GM12878 (cell line): ENCODE measurements around the gene NR3C1. TPM values are rescaled to one million over a fixed set of nuclear protein-coding genes. Genes with fewer than 3 reads are reported as not detected.

ENCODE experiments used
- ATAC-seq: fragments of 200-7000 bp; cut with Tn5 transposase; 3 replicates; pipeline ENCODE4 v1.9.1; 2020; ENCODE audit warnings: mild to moderate bottlenecking, moderate library complexity
- BruUV-seq: library from RNA; stranded (reverse); fragments of 400-500 nt; replicated peaks from 2 replicates; lab custom pipeline; 2021; lab: Mats Ljungman, UMichigan
- CTCF ChIA-PET: fragments of 300-600 bp; sonication (Branson Sonifier 250); formaldehyde crosslinking; extraction: SDS; loops from one replicate; lab custom pipeline; 2021; ENCODE audit warnings: inconsistent platforms; lab: Yijun Ruan, JAX
- POLR2A ChIA-PET: fragments of 350-600 bp; formaldehyde crosslinking; extraction: SDS; loops from one replicate; lab custom pipeline; 2021; ENCODE audit warnings: inconsistent platforms; lab: Charles Lee
- RAD21 ChIA-PET: fragments of 300-600 bp; sonication (Branson Sonifier 250); formaldehyde crosslinking; loops from one replicate; lab custom pipeline; 2023; ENCODE audit warnings: antibody characterized with exemption; ENCODE audit not compliant: unreplicated experiment; lab: Charles Lee
- SMC1A ChIA-PET: fragments of 300-600 bp; sonication (Branson Sonifier 250); formaldehyde crosslinking; loops from one replicate; lab custom pipeline; 2023; ENCODE audit not compliant: unreplicated experiment, uncharacterized antibody; lab: Charles Lee
- DNase-seq: peaks from one replicate; pipeline ENCODE4 v3.0.0-alpha.2; 2011; ENCODE audit warnings: low read depth, low spot score
- FAIRE-seq: peaks from 3 replicates; lab custom pipeline; 2011; peaks lifted over from hg19 to GRCh38; lab: Jason Lieb, UNC
- H2AFZ ChIP-seq: 2 replicates; pipeline ENCODE4 v1.6.0; 2011; ENCODE audit warnings: low read depth, low read length, control low read depth; ENCODE audit not compliant: control insufficient read depth
- H3K27ac ChIP-seq: 2 replicates; pipeline ENCODE4 v1.5.1; 2011; ENCODE audit warnings: control low read depth; ENCODE audit not compliant: control insufficient read depth, insufficient read depth
- H3K27me3 ChIP-seq, 2 experiments: replicated peaks in 1 of 2; 2 replicates each; pipeline versions ENCODE4 v1.6.0 to v1.6.1; 2011; ENCODE audit warnings: low read length in 1 of 2; ENCODE audit not compliant: control insufficient read depth in 2 of 2, insufficient read depth in 2 of 2
- H3K36me3 ChIP-seq, 2 experiments: 2 replicates each; pipeline ENCODE4 v1.5.1; 2011; ENCODE audit warnings: low read length in 1 of 2; ENCODE audit not compliant: control insufficient read depth in 2 of 2, insufficient read depth in 2 of 2
- H3K4me1 ChIP-seq: 2 replicates; pipeline ENCODE4 v1.6.1; 2011; ENCODE audit warnings: mild to moderate bottlenecking, low read length, moderate library complexity, mixed read lengths; ENCODE audit not compliant: control insufficient read depth, insufficient read depth
- H3K4me2 ChIP-seq: 2 replicates; pipeline ENCODE4 v1.6.0; 2011; ENCODE audit warnings: control low read depth; ENCODE audit not compliant: control insufficient read depth, insufficient read depth
- H3K4me3 ChIP-seq: fragments of 200-600 bp; sonication (generic); 2 replicates; pipeline ENCODE4 v1.5.1; 2016
- H3K79me2 ChIP-seq: 2 replicates; pipeline ENCODE4 v1.6.0; 2011; ENCODE audit warnings: low read length; ENCODE audit not compliant: control insufficient read depth, insufficient read depth
- H3K9ac ChIP-seq: 2 replicates; pipeline ENCODE4 v1.8.0; 2011; ENCODE audit warnings: low read length, control low read depth, mixed read lengths; ENCODE audit not compliant: control insufficient read depth, insufficient read depth
- H3K9me3 ChIP-seq: replicated peaks from 3 replicates; pipeline ENCODE4 v1.5.1; 2011; ENCODE audit warnings: mild to moderate bottlenecking, low read length; ENCODE audit not compliant: control insufficient read depth, insufficient read depth
- H4K20me1 ChIP-seq: 2 replicates; pipeline ENCODE4 v1.6.0; 2011; ENCODE audit not compliant: control insufficient read depth, insufficient read depth
- CREB1 ChIP-seq: IDR thresholded peaks from 2 replicates; pipeline ENCODE4 v1.6.1; 2012; ENCODE audit warnings: low read depth, mild to moderate bottlenecking, inconsistent platforms
- EZH2 ChIP-seq: IDR thresholded peaks from 2 replicates; pipeline ENCODE4 v1.6.1; 2012; ENCODE audit warnings: low read depth, mild to moderate bottlenecking, control low read depth, inconsistent platforms, low read length, borderline replicate concordance; ENCODE audit not compliant: control insufficient read depth
- SUPT20H ChIP-seq: IDR thresholded peaks from 2 replicates; pipeline ENCODE4 v1.6.1; 2011; ENCODE audit warnings: low read depth, mild to moderate bottlenecking, low read length, moderate library complexity, borderline replicate concordance; ENCODE audit not compliant: control insufficient read depth
- ZNF207 ChIP-seq: fragments of 450-650 bp; IDR thresholded peaks from 2 replicates; pipeline ENCODE4 v1.6.1; 2014; ENCODE audit warnings: antibody characterized with exemption, mild to moderate bottlenecking, borderline replicate concordance
- ZNF274 ChIP-seq: IDR thresholded peaks from one replicate; pipeline ENCODE4 v1.8.0; 2011; ENCODE audit not compliant: insufficient read length, insufficient read depth
- WGBS: methylation state at CpG from one replicate; pipeline ENCODE4 v1.1.6; 2016; ENCODE audit warnings: low lambda C conversion rate; ENCODE audit not compliant: insufficient replicate concordance, insufficient coverage; ENCODE audit errors: missing lambda C conversion rate; 5-methylcytosine and 5-hydroxymethylcytosine counted together
- in situ Hi-C: fragments of 300-500 bp; cut with MboI; formaldehyde crosslinking; loops from 9 replicates; pipeline ENCODE4 v1.14.3; 2018; ENCODE audit warnings: mixed read lengths
- intact Hi-C: fragments of 100-400 bp; cut with micrococcal nuclease; formaldehyde crosslinking; loops from one replicate; pipeline ENCODE4 v1.14.2; 2022; ENCODE audit not compliant: unreplicated experiment
- polyA plus RNA-seq, 11 experiments: library from polyadenylated mRNA; depleted of rRNA in 4 of 11; unstranded in 6 of 11; stranded (reverse) in 5 of 11; fragments of >200 nt; fragmentation: Nextera tagmentation in 4 of 11; fragmentation: Illumina TruSeq in 1 of 11; extraction: Ambion mirVana in 4 of 11; extraction: Trizol in 1 of 11; gene quantifications; 1 replicate in 1 of 11; 2 replicates in 10 of 11; pipeline versions ENCODE4 v1.2.1 to v1.2.3, GENCODE V29; 2011 to 2016; ENCODE audit warnings: inconsistent platforms in 2 of 11, missing spikeins in 2 of 11, low read depth in 1 of 11
- total RNA-seq, 4 experiments: library from RNA; depleted of rRNA in 3 of 4; stranded (reverse); fragments of >200 nt in 3 of 4; fragmentation: Illumina TruSeq in 1 of 4; extraction: Trizol in 1 of 4; gene quantifications; 2 replicates each; pipeline versions ENCODE4 v1.2.1 to v1.2.3, GENCODE V29; 2013 to 2021
- TF ChIP-seq, protein P1 (sequence below): fragments of 450-650 bp; IDR thresholded peaks from 2 replicates; pipeline ENCODE4 v1.6.1; 2016; ENCODE audit warnings: mild to moderate bottlenecking, moderate library complexity, borderline replicate concordance

Gene NR3C1
- total and polyA plus RNA-seq, 10 of the 15 experiments (the other 5 are each of a cell fraction or from before 2014, with no cell fraction given), result 49.7 to 141 (median 109) TPM

DNA sequence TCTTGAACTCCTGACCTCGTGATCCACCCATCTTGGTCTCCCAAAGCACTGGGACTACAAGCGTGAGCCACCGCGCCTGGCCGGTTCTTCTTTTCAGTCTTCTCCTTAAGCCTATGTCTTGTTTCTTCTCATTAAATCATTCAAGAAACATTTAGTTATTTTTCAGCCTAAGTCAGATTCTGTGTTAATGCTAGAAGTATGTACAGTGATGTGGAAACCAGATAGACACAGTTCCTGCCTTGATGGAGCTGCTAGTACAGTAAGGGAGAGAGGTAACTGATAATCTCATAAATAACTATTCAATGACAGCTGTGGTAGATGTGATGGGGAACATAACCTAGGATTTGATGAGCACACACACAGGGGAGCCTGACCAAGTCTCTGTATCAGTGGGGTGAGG is 46.3 kb upstream of the NR3C1 start:
- intact Hi-C loops (no loop called here), in situ Hi-C loops (no loop called here)
- no peaks in the 10 kb centered on the region for H3K27me3 ChIP-seq
- no peaks in the 10 kb centered on the region for H4K20me1 ChIP-seq
- no peak overlapping the region for H2AFZ ChIP-seq
- no peak overlapping the region for H3K27ac ChIP-seq
- CTCF ChIA-PET, result interaction anchor here (0.5 to 1.7 kb wide), 4 partner anchors 9 to 94 kb away, joined by 3 to 7 read pairs (median 4); no protein-coding TSS in a partner anchor
- RAD21 ChIA-PET, result interaction anchor here (0.9 kb wide), 1 partner anchor 15 kb away, joined by 3 read pairs; no protein-coding TSS in a partner anchor
- TF ChIP-seq ZNF274 (no peak), SUPT20H (no peak), CREB1 (no peak), ZNF207 (no peak), EZH2 (no peak)
- TF ChIP-seq, protein P1, sequence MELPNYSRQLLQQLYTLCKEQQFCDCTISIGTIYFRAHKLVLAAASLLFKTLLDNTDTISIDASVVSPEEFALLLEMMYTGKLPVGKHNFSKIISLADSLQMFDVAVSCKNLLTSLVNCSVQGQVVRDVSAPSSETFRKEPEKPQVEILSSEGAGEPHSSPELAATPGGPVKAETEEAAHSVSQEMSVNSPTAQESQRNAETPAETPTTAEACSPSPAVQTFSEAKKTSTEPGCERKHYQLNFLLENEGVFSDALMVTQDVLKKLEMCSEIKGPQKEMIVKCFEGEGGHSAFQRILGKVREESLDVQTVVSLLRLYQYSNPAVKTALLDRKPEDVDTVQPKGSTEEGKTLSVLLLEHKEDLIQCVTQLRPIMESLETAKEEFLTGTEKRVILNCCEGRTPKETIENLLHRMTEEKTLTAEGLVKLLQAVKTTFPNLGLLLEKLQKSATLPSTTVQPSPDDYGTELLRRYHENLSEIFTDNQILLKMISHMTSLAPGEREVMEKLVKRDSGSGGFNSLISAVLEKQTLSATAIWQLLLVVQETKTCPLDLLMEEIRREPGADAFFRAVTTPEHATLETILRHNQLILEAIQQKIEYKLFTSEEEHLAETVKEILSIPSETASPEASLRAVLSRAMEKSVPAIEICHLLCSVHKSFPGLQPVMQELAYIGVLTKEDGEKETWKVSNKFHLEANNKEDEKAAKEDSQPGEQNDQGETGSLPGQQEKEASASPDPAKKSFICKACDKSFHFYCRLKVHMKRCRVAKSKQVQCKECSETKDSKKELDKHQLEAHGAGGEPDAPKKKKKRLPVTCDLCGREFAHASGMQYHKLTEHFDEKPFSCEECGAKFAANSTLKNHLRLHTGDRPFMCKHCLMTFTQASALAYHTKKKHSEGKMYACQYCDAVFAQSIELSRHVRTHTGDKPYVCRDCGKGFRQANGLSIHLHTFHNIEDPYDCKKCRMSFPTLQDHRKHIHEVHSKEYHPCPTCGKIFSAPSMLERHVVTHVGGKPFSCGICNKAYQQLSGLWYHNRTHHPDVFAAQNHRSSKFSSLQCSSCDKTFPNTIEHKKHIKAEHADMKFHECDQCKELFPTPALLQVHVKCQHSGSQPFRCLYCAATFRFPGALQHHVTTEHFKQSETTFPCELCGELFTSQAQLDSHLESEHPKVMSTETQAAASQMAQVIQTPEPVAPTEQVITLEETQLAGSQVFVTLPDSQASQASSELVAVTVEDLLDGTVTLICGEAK, result no peak
- SMC1A ChIA-PET, result interaction anchor here (0.5 to 2.6 kb wide), 6 partner anchors 11 to 1858 kb away, joined by 3 to 8 read pairs (median 3); no protein-coding TSS in a partner anchor
- DNase-seq (no peak), ATAC-seq (no peak), FAIRE-seq (no peak)
- no peak overlapping the region for H3K4me3 ChIP-seq
- H3K9me3 ChIP-seq, result no peaks in the 10 kb centered on the region; the same call in 1 of the 3 replicates
- no TSS peak for BruUV-seq
- POLR2A ChIA-PET, result no interaction called here
- H3K4me2 ChIP-seq, result no peak overlapping the region
- H3K79me2 ChIP-seq, result no peaks in the 10 kb centered on the region
- 80% methylated on average over 5 of the region's 5 CpGs for WGBS
- H3K36me3 ChIP-seq, result no peaks in the 10 kb centered on the region
- H3K4me1 ChIP-seq, result no peaks in the 10 kb centered on the region
- H3K9ac ChIP-seq, result no peak overlapping the region
